Heart left ventricle (tissue), 16 donors: ENCODE data around the gene PPIL1. TPM values are rescaled to one million over a fixed set of nuclear protein-coding genes. Genes with fewer than 3 reads are reported as not detected.

Experiments used
- ATAC-seq, 4 donors: fragments of 200-7000 bp; cut with Tn5 transposase; one replicate each; pipeline ENCODE4 v1.9.1; 2020 to 2022; ENCODE audit warnings: moderate library complexity in 4 of 4, mild to moderate bottlenecking in 3 of 4, moderate number of reproducible peaks in 1 of 4
- DNase-seq, 5 donors: peaks; one replicate each; pipeline ENCODE4 v3.0.0-alpha.2; 2020
- H3K27ac ChIP-seq, 12 donors: fragments of 200-600 bp; sonication (generic) in 4 of 12; one replicate each; pipeline versions ENCODE4 v1.5.0 to v1.8.0; 2016 to 2022; ENCODE audit warnings: mild to moderate bottlenecking in 2 of 12
- H3K27me3 ChIP-seq, 9 donors: fragments of 200-600 bp; sonication (generic) in 2 of 9; one replicate each; pipeline versions ENCODE4 v1.5.1 to v1.8.0; 2016 to 2022; ENCODE audit warnings: mild to moderate bottlenecking in 3 of 9
- H3K36me3 ChIP-seq, 9 donors: fragments of 200-600 bp; sonication (generic) in 2 of 9; one replicate each; pipeline versions ENCODE4 v1.5.0 to v1.8.0; 2018 to 2022; ENCODE audit warnings: mild to moderate bottlenecking in 2 of 9
- H3K4me1 ChIP-seq, 12 donors: fragments of 200-600 bp; sonication (generic) in 4 of 12; one replicate each; pipeline versions ENCODE4 v1.5.0 to v1.8.0; 2016 to 2022; ENCODE audit warnings: mild to moderate bottlenecking in 3 of 12
- H3K4me3 ChIP-seq, 12 donors: fragments of 200-600 bp; sonication (generic) in 4 of 12; one replicate each; pipeline versions ENCODE4 v1.5.0 to v1.8.0; 2017 to 2022; ENCODE audit warnings: mild to moderate bottlenecking in 9 of 12, moderate library complexity in 4 of 12
- H3K9me3 ChIP-seq, 12 donors: fragments of 200-600 bp; sonication (generic) in 4 of 12; one replicate each; pipeline versions ENCODE4 v1.5.0 to v1.8.0; 2016 to 2022; ENCODE audit warnings: mild to moderate bottlenecking in 1 of 12
- POLR2A ChIP-seq, 2 donors: fragments of 450-650 bp; IDR thresholded peaks; one replicate each; pipeline ENCODE4 v1.6.1; 2017; ENCODE audit warnings: antibody characterized with exemption in 2 of 2, mild to moderate bottlenecking in 2 of 2, moderate library complexity in 2 of 2
- WGBS, 4 donors: extraction: QIAGEN DNeasy Blood & Tissue Kit in 2 of 4; methylation state at CpG; one replicate each; pipeline versions ENCODE4 v1.1.5 to v1.1.7; 2013 to 2018; 5-methylcytosine and 5-hydroxymethylcytosine counted together
- intact Hi-C, 10 donors: fragments of 100-400 bp; cut with DNase I; formaldehyde crosslinking; loops; one replicate each; pipeline versions ENCODE4 v1.11.1 to v1.14.2; 2022
- polyA plus RNA-seq, 2 donors: library from polyadenylated mRNA; stranded (reverse); fragments of 200-250 nt; gene quantifications; one replicate each; pipeline ENCODE4 v1.2.3, GENCODE V29; 2013
- total RNA-seq, 9 donors: library from RNA; depleted of rRNA in 2 of 9; stranded (reverse); fragments of >200 nt in 2 of 9; fragmentation: NEBNext Ultra II Directional in 3 of 9; extraction: Animal tissue kit (Norgen Biotek cat#: 25700) in 3 of 9; gene quantifications; one replicate each; pipeline versions ENCODE4 v1.1.0 to v1.2.4, GENCODE V29; 2016 to 2023
- TF ChIP-seq, protein P1 (sequence below), 12 donors: fragments of 200-600 bp; sonication (generic) in 4 of 12; IDR thresholded peaks; one replicate each; pipeline versions ENCODE4 v1.5.0 to v1.8.0; 2018 to 2022; ENCODE audit warnings: antibody characterized with exemption in 12 of 12, mild to moderate bottlenecking in 5 of 12
- donor health status: ischemic (EF 13 %, LVEDD 7.1; RV severe dilation, severe dysfunction).
- donor health status: healthy with polysubstance abuse.
- donor health status: DM: no; HTN: yes; CAD: no.
- donor health status: DM: no; HTN: no; CAD: no.
- donor health status: ischemic (EF 25% LVEDD 6.9; RV normal size, moderate dysfunction).
- donor health status: ischemic (EF 25% LVEDD 5.7; RV mildly dilated, moderate dysfunction).
- donor health status: healthy.
- donor health status: DM: yes; HTN: yes; CAD: no.
- donor health status: ischemic (EF 35%, LVEDD 5.7; RV mildly dilated, moderate dysfunction).
- donor health status: nonischemic (EF 11% LVEDD 7.7; RV severe dilation, severe dysfunction).
- donor health status: DM: yes; HTN: yes; CAD: no.
- donor health status: PGD.
- donor health status: ischemic (EF 29% LVEDD 5.4; RV normal size, mild dysfunction).
- donor health status: nonischemic (EF 23%, LVEDD 6.1; RV moderate dilation, normal function).

Gene PPIL1
- total and polyA plus RNA-seq, 11 donors: 30.9 to 69.3 (median 42.6) TPM

DNA sequence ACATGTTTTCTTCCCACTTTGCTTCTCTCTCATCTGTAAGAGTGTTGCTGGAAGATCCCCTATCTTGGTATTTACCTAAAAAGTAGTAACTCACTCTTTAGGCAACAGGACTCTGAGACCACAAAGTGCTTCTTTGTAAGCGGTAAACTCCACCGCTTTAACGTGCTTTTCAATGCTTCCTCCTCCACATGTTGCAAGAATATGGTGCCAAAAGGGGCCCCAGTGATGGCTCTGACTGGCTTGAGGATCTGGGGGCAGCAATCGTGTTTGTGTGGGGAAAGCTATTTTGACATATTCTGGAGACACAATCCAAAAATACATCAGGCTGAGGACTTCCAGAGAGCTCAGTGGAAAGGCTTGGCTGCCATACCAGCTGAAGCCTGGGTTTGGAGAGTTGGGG, 23.0 kb downstream of the PPIL1 start:
- intact Hi-C loops: loop anchor here in 9 of 10 donors (1.0 to 10.0 kb wide), 5 partner anchors 83 to 237 kb away; no protein-coding TSS in a partner anchor
- Histone ChIP-seq H3K9me3 (no peaks in the 10 kb centered on the region), H3K4me3 (no peak overlapping the region), H3K27me3 (no peaks in the 10 kb centered on the region), H3K4me1 (peaks cover 2 to 76% (median 52%) of the 10 kb centered on the region in 12 donors), H3K36me3 (peaks cover 0 to 29% (median 7%) of the 10 kb centered on the region in 9 donors), H3K27ac (peak overlapping the region in 8 of 12 donors; percentile 18 to 83 (median 52))
- DNase-seq (peak in 1 of 5 donors; percentile 18), ATAC-seq (no peak)
- no peak for TF ChIP-seq POLR2A (IDR thresholded peaks at IDR 0.05)
- TF ChIP-seq, protein P1, sequence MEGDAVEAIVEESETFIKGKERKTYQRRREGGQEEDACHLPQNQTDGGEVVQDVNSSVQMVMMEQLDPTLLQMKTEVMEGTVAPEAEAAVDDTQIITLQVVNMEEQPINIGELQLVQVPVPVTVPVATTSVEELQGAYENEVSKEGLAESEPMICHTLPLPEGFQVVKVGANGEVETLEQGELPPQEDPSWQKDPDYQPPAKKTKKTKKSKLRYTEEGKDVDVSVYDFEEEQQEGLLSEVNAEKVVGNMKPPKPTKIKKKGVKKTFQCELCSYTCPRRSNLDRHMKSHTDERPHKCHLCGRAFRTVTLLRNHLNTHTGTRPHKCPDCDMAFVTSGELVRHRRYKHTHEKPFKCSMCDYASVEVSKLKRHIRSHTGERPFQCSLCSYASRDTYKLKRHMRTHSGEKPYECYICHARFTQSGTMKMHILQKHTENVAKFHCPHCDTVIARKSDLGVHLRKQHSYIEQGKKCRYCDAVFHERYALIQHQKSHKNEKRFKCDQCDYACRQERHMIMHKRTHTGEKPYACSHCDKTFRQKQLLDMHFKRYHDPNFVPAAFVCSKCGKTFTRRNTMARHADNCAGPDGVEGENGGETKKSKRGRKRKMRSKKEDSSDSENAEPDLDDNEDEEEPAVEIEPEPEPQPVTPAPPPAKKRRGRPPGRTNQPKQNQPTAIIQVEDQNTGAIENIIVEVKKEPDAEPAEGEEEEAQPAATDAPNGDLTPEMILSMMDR (IDR thresholded peaks at IDR 0.05): no peak
- WGBS, 4 donors: 52 to 61% (median 57%) methylated on average over 4 of the region's 4 CpGs

DNA sequence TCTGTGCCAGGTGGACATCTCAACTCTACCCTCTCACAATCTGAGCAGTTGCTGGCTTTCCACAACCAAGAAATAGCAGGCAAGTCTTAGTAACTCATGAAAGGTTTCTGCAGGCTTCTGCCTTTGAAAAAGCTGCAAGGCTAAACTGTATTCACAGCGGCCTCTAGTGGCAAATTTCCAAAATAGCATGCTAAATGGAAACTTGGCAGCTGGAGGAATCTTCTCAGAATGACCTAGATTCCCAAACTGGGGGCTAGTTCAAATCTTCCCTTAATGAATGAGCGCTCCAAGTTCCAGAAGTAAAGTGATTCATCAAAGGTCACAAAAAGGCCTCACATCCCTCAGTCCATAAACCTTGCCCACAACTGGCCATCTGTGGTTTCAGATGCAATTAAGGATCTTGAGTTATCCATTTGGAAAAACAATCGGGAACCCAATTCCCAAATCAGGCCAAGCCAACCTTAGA, 23.4 kb downstream of the PPIL1 start:
- Histone ChIP-seq H3K9me3 (no peaks in the 10 kb centered on the region), H3K4me1 (peaks cover 2 to 76% (median 50%) of the 10 kb centered on the region in 12 donors), H3K27me3 (no peaks in the 10 kb centered on the region), H3K36me3 (peaks cover 0 to 24% (median 7%) of the 10 kb centered on the region in 9 donors), H3K4me3 (no peak overlapping the region), H3K27ac (peak overlapping the region in 8 of 12 donors; percentile 39 to 98 (median 79))
- no peak for TF ChIP-seq POLR2A (IDR thresholded peaks at IDR 0.05)
- TF ChIP-seq, protein P1 (IDR thresholded peaks at IDR 0.05): peak; percentile 68 to 90 (median 83)
- peak in 2 of 4 donors; percentile 4 to 17 for ATAC-seq
- intact Hi-C loops: loop anchor here in 9 of 10 donors (1.0 to 10.0 kb wide), 5 partner anchors 82 to 236 kb away; no protein-coding TSS in a partner anchor
- DNase-seq: peak in 3 of 5 donors; percentile 36 to 69 (median 68)
- WGBS, 4 donors: 21 to 31% (median 29%) methylated on average over 3 of the region's 3 CpGs

GRCh38 chr6:36850021-36850420, 24.6 kb downstream of the PPIL1 start:
- peaks cover 2 to 72% (median 49%) of the 10 kb centered on the region in 12 donors for H3K4me1 ChIP-seq

More at GRCh38 chr6:36850021-36850420, 24.6 kb downstream of the PPIL1 start:
- H3K9me3 ChIP-seq: no peaks in the 10 kb centered on the region
- H3K27me3 ChIP-seq: no peaks in the 10 kb centered on the region
- TF ChIP-seq POLR2A (IDR thresholded peaks at IDR 0.05): no peak
- TF ChIP-seq, protein P1 (IDR thresholded peaks at IDR 0.05): no peak
- peak in 1 of 5 donors; percentile 31 for DNase-seq
- intact Hi-C loops: loop anchor here in 7 of 10 donors (2.0 to 10.0 kb wide), 4 partner anchors 81 to 235 kb away; no protein-coding TSS in a partner anchor
- H3K36me3 ChIP-seq: peaks cover 0 to 13% (median 2%) of the 10 kb centered on the region in 9 donors
- H3K4me3 ChIP-seq: no peak overlapping the region
- peak in 1 of 4 donors; percentile 7 for ATAC-seq
- 75 to 82% (median 76%) methylated on average over 9 of the region's 9 CpGs for WGBS, 4 donors
- peak overlapping the region; percentile 75 to 98 (median 80) for H3K27ac ChIP-seq
